Stromal cell of bone marrow (primary cell): Measurements from ENCODE around the gene VPS35.
"Not testable (repeated sequence)": the region's sequence is repeated elsewhere in the genome, so short reads cannot be mapped to it uniquely, and the experiment has no call there.

Experiments used
- DNase-seq: peaks from one replicate; pipeline ENCODE4 v3.0.0-alpha.2; 2012; ENCODE audit warnings: low read depth

The VPS35 gene

DNA sequence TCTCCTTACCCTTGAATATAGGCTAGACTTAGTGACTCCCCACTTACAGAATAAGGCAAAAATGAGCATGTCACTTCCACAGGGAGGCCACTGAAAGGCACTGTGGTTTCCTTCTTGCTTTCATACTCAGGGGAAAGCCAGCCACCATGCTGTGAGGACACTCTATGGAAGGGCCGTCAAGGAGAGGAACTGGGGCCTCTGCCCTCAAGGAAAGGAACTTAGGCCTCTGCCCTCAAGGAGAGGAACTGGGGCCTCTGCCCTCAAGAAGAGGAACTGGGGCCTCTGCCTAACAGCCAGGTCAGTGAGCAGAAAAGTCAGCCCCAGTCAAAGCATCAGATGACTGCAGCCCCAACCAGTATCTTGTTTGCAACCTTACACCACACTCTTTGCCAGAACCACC lies 30.1 kb downstream of the VPS35 start:
- DNase-seq, result no peak

DNA sequence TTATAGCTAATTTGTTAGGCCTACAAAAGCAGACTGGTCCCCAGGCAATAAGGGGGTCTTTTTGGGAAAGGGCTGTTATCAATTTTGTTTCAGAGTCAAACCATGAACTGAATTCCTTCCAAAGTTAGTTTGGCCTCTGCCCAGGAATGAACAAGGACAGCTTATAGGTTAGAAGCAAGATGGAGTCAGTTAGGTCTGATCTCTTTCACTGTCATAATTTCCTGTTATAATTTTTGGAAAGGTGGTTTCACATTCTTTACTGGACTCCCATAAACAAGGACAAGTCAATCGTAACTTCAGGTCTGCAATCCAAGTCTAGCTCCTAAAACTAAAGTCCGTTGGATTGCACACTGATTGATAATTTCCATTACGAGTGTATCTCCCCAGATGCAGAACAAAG lies 37.7 kb downstream of the VPS35 start:
- DNase-seq, result no peak

DNA sequence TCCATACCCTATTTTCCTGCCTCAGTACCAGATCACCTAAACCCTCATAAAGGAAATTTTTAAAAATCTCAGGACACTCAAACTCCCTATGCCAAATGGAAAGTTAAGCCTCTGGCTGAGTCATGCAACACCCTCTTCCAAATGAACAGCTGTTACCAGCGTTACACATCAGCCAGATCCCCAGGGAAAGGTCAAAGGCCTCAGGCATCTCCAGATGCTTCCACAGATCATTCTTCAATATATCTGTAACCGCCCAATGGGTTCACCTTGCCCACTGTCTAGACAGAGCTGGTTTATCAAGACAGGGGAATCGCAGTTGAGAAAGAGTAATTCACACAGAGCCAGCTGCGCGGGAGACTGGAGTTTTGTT lies 38.7 kb downstream of the VPS35 start:
- DNase-seq, result peak; percentile 79

DNA sequence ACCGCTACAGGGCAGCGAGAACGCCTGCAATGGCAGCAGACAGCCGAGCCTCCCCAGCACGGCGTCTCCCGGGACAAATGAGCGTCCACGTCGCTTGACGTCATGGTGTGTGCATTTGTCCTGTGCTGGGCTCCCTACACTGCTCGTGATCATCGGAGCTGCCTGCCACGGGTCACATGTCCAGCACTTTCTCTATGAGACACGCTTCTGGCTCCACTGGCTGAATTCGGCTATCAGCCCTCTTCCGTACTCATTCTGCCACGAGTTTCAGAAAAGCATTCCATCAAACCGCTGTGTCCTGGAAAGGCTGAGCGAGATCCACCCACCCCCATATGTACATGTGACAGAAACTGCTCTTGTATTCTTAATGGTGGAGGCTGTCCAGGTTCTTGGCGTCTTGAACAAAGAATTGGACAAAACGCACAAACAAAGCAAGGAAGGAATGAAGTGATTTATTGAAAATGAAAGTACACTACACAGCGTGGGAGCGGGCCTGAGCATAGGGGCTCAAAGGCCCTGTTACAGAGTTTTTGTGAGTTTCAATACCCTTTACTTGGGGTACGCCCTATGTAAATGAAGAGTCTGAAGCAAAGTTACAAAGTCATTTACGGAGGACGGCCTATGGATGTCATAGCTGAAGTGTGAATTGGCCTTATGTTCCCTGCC lies 39.3 kb downstream of the VPS35 start:
- peak; percentile 75 for DNase-seq

DNA sequence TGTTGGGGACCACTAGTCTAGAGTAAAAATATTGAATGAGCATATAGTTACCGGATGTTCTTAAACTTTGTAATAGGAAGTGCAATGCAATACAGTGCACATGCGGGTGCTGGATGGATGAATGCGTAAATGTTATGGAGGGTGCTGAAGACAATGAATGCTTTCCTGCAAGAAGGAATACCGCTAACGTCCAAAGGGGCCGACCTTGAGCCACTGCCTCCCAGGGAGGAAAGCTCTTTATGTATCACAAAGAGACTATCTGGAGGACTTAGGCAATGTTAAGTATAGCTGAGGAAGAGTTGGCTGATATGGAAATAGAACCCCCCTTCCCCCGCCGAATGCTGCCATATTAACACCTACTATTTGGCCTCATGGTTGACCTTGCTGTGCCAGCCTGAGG lies 40.3 kb downstream of the VPS35 start:
- DNase-seq, result no peak

DNA sequence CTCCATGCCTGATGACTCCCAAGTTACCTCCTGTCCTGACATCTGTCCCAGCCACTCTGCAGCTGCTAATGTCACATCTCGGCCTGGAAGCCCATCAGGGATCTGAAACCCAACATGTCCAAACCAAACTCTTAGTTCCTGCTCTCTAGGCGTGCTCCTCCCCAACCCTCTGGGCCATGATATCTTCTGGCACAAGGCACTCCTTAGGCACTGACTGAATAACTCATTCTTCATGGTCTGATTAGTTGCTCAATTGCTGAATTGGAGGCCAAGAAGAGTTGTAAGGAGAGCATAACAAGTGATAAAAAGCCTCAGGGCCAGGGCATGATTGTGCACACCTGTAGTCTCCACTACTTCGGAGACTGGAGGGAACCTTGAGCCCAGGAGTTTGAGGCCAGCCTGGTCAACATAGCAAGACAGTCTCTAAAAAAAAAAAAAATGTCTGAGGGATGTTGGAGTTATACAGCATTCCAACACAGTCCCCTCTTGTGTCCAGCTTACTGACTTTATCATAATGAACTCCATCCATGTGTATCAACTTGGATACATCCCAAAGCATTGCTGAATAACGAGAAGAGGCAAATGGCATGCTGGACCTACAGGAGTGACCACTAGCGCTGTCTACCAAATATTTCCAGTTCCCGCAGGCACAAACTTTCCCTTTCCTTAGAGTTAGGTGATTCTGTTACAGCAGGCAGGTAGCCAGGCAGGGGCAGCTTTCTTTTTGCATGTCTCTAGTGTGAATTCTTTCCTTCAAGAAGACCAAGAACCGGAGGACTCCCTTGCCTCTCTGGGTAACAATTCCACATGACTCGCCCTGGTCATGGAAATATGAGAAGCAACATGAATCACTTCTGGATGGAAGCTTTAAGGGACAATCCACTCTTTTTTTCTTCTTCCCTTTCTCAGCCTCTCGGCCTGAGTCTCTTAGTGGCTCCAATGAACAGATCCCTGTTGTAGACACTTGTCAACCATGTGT lies 49.7 kb downstream of the VPS35 start:
- peak; percentile 70 for DNase-seq

DNA sequence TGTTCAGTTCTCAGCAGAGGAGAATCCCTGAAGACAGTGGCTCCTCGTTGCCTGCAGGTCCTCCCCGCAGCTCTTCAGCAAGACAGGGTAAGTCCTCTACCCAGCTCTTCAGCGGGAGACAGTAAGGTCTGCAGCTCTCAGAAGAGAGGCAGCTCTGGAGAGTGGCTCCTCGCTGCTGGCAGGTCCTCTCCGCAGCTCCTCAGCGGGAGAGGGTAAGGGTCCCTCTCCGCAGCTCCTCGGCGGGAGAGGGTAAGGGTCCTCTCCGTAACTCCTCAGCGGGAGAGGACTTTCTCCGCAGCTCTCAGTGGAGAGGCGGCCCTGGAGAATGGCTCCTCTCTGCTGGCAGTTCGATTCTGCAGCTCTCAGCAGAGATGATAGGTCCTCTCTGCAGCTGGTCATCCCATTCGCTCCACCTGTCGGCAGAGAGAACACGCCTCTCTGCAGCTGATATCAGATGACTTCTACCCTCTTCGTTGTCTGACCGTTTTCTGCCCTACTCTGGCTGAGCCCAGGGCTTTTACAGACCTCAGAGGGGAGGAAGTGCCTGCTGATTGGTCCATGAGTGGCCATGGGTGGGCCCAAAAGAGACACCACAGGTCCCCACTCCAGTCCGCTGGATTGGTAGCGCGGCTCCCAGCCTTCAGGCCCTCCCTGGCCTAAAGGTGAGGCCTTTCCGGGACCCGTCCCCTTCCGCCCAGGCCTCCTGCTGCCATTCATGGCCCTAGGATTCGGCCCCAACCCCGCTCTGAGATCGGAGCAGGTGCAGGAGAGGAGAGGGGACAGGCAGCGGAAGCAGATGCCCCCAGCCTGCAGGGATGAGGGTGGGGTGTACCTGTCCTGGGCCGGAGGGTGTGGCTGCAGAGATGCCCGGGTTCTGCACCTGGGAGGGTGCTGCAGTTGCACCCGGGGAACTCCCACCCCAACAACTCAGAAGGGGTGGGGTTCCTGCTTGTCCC lies 55.9 kb downstream of the VPS35 start:
- no peak for DNase-seq

DNA sequence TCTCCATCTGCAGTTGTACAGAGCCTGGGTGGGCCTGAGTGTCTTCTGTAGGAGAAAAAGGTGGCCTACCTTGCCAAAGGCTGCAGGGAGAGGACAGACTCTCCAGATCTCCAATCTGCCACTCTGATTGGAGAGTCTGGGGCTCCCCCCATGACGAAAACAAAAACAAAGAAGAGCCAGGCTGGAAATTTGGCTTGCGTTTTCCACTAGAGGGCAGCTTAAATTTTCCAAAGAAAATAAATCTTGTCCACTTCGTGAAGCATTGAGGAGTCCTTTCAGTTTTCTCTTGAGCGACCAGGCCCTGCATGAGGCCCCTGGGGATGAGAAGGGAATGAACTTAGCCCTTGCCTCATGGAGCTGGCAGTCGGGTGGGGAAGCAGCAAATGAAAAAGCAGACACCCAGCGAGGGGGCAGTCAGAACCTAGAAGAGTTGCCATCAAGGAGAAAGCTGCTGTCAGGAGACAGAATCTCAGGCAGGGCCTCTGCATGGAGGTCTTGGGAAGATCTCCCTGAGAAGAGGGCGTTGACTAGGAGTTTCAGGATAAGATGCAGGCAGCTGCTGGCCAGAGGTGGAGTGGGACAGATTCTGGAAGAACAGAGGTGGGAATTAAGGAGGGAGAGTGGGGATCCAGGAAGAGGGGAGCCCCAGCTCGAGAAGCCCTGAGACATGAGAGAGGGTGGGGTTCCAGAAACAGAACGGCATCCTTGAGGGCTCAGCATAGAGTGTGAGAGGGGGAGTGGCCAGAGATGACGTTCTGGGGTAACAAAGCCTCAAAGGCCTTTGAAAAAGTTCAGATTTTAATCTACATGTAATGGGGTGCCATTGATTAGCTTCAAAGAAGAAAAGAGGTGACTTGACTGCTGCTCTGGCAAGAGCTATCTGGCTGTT lies 59.4 kb downstream of the VPS35 start:
- peak; percentile 56 for DNase-seq

DNA sequence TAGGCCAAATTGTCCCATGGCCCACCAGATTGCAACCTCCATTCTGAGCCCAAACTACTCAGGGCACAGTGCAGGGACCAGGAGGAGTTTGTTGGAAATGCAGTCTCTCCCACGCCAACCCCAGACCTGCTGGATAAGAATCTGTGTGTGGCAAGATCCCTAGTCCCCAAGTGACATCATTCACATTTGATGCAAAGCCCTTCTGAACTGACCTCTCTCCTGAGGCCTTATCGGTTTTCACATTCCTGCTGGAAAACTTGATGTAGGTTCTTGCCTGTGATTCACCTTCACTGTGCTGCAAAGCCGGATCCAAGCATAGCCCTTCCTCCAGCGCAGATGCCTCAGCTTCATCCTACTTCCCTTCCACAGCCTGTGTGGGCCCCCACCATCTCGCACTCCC lies 61.2 kb downstream of the VPS35 start:
- no peak for DNase-seq

DNA sequence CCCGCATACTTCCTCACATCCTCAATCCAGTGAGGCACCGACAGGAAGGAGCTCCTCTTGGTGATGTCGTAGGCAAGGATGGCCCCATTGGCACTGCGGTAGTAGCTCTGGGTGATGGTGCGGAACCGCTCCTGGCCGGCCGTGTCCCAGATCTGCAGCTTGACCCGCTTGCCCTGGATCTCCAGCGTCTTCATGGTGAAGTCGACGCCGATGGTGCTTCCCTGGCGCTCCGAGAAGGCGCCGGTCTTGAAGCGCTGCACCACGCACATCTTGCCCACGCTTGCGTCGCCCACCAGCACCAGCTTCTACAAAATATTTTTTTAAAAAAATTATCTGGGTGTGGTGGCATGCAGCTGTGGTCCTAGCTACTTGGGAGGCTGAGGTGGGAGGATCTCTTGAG lies 62.3 kb downstream of the VPS35 start:
- not testable (repeated sequence) for DNase-seq

DNA sequence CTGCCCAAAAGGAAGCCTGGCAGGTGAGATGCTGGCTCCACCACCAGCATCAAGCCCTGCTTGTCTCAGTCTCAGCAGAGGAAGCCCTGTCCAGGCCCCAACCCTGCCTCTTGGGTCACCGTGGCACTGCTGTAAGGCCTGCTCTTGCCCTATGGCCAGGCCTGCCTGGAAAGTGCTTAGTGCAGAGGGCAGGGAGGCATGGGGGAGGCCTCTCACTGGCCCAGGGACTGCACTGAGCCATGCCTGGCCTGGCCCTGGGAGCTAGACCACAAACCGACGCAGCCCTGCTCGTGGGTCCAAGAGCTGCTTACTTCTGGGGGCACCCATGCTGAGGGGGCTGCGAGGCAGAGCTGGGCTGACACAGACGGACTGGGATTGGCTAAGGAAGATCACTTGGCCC lies 64.1 kb downstream of the VPS35 start:
- DNase-seq, result not testable (repeated sequence)

DNA sequence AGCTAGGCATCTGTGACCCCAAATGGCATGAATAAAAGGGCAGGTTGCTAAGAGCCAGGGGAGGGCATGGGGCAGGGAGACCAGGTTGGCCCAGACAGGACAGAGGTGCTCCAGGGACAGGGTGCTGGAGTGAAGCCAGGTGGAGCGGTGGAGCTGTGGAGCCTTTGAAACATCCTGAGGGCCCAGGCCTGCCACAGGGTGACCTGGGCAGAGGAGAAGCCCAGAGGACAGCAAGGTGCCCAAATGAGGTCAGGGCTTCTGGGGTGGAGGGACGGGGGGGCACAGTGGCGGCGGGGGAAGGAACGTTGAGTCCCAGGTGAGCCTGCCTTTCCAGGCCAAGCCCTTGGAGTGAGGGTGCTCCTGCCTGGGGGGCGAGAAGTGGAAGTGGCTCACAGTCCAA lies 65.3 kb downstream of the VPS35 start:
- DNase-seq, result not testable (repeated sequence)

DNA sequence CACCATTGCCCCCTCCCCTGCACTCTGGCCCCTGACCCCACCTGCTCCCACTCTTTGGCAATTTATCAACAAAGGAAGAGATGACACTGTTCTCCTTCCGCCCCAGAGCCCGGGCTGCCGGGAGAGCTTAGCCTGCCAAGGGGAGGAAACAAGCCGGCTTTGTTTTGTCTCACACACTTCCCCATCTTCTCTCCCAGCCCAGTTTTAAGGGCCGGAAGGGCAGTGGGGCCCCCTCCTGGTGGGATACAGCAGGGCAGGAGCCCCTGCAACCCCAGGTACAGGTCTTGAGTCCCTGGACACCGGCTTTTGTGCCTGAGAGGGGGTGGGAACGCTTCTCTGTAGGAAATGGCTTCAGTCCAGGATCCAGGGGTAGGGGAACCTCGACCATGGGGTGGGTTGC lies 65.7 kb downstream of the VPS35 start:
- not testable (repeated sequence) for DNase-seq

DNA sequence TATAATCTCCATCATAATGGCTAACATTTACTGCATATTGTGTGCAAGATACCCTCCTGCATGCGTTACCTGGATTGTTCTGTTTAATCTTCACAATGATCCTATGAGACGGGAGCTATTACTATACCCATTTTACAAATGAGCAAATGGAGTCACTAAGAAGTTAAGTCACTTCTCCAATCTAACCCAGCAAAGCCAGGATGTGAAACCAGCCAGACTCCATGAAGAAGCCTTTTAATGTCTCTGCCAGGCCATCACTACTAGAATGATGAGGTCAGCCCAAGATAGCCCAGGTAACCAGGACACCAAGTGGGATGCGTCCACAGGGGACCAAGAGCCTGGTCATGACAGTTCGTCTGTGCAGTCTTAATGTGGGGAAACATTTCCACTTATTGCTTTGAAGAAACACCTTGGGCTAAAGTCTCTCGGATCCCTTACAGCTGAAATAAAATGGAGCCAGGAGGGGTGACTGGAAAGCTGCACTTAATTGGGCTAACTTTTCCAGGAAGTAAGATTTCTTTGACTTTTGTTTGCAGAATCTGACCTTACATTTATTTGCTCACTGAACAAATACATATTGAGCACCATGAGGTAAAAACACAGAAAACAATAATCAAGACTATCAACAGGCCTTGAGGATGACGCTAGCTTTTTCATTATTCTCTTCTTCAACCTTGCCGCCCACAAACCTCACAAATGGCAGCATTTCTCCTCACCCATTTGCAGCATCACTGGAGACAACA lies 66.9 kb downstream of the VPS35 start:
- no peak for DNase-seq

DNA sequence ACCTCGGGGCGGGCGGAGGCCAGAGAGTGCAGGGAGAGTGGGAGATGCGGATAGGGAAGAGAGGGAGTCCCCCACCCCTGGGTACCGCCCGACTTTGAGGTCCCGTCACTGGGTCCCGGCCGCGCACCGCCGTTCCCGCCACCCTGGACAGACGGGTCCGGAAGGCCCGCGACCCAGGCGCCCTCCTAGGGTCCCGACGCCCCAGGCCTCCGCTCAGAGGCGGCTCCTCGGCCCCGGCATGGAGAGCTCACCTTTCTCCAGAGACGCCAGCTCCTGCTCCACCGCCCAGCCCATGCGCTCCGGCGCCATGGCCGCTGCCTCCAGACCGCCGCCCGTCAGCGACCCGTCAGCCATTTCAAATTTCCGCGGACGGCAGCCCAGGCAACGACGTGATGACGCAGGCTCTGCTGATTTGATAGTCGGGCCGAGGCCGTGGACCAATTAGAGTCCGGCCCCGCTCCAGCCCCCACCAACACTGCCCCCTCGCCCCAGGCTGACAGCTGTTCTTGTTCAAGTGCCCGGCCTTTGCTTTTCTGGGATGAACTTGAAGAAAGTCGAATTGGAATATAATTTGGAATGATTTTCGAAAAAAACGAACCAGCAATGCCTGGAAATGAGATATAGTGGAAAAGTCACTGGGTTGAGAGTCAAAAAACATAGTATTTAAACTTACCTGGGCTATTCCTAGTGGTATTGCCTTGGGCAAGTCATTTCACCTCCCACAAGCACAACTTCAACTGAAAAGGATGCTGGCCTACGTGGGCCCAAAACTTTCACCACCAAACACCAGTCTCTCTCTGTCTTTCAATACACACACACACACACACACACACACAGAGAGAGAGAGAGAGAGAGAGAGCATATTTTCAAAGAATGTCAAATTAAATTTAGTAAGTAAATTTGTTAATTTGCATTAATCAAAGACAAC lies 67.7 kb downstream of the VPS35 start, which contains the start of gene SHCBP1:
SHCBP1 (minus strand) TSS at position 374 of the 928 bp plus-strand sequence; CDS start at position 354, 20 bp downstream.
- DNase-seq, result peak; percentile 76

DNA sequence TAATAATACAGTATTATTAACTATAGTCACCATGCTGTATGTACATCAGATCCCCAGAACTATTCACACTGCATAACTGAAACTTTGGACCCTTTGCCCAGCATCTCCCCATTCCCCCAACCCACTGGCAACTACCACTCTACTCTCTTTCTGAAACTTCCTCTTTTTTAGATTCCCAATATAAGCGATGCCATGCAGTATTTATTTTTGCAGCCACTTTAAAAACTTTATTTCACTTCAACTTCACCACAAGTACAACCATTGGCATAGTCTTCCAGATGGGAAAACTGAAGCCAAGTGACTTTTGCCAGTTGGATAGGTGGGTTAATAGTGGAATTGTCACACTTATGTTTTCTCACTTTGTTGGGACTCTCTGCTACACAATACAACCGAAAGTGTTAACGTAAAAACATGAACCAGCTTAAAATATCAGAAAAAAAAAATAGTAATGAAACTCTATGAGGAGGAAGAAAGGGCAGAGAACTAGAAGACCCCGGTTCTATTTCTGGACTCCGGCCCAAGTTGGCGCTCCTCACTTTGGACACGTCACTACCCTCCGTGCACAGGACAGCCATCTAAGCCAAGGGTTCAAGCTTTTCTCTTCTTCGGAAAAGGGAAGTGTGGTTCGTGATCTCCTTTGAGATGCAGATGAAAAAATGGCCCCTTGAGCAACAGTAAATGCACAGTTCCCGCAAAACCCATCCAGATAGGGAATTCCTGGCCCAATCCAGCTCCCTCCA lies 68.5 kb downstream of the VPS35 start:
- DNase-seq, result no peak

DNA sequence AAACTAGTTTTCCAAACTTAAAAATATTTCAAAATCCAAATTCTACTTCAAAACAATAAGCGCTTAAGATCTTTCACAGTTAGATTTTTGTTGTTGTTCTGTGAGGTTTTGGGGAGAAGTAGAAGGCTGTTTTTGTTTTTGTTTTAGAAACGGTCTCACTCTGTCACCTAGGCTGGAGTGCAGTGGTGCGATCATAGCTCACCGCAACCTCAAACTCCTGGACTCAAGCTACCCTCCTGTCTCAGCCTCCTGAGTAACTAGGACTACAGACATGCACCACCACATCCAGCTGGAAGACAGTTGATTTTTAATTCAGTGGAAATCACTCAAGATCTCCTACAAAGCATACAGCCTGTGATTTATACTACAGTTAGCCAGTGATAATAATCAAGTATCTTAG lies 70.5 kb downstream of the VPS35 start:
- no peak for DNase-seq

DNA sequence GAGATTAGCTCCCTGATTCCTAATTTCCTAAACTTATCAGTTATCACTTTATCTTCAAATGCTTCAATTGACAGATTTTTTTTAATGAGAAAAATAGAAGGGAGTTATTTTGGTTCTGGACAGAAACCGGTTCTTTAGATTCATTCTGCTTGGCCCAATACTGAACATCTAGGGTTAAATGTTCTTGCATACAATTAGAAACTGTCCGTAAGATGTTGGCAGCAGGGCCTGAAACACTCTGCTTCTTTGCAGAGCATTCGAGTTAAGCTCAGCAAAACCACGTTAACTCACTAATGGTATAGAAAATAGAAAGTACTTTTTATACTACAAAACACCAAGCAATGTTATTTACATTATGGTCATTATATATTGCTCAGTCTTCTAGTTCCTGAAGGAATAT lies 75.0 kb downstream of the VPS35 start:
- DNase-seq, result no peak

DNA sequence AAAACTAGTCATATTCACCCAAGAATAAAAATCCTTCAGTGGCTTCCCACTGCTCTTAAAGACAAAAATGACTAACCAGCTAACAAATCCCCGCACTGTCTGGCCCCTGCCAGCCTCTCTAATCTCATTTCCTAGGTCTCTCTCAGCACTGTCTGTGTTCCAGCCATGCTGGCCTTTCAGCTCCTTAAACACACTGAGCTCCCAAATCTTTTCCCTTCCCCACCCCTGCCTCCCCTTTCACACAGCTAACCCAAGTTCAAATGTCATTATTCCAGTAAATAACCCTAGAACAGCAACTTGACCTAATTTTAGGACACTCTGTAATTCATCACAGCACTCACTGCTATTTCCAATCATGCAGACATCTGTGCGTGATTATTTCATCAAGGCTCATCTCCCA lies 75.6 kb downstream of the VPS35 start:
- DNase-seq, result no peak
